Measurements from ENCODE around the gene PHKG2. TPM values are rescaled to one million over a fixed set of nuclear protein-coding genes. Genes with fewer than 3 reads are reported as not detected.
"Not testable (repeated sequence)": the region's sequence is repeated elsewhere in the genome, so short reads cannot be mapped to it uniquely, and the experiment has no call there.

The PHKG2 gene
- 41.5 and 42.4 TPM in 2 replicates for total RNA-seq (ENCODE audit: low replicate concordance)
- long read RNA-seq, full-length matches to known transcripts, result 45 of 67 reads
- long read RNA-seq, partial matches to known transcripts, result 6 of 67 reads
- long read RNA-seq, other reads (novel, unspliced or antisense), result 16 of 67 reads

GRCh38 chr16:30747799-30748633 is at the start of gene PHKG2:
PHKG2 (plus strand) TSS chr16:30748425; CDS start chr16:30748821, 396 bp downstream.
- TF ChIP-seq, protein P1, sequence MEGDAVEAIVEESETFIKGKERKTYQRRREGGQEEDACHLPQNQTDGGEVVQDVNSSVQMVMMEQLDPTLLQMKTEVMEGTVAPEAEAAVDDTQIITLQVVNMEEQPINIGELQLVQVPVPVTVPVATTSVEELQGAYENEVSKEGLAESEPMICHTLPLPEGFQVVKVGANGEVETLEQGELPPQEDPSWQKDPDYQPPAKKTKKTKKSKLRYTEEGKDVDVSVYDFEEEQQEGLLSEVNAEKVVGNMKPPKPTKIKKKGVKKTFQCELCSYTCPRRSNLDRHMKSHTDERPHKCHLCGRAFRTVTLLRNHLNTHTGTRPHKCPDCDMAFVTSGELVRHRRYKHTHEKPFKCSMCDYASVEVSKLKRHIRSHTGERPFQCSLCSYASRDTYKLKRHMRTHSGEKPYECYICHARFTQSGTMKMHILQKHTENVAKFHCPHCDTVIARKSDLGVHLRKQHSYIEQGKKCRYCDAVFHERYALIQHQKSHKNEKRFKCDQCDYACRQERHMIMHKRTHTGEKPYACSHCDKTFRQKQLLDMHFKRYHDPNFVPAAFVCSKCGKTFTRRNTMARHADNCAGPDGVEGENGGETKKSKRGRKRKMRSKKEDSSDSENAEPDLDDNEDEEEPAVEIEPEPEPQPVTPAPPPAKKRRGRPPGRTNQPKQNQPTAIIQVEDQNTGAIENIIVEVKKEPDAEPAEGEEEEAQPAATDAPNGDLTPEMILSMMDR (conservative IDR thresholded peaks at IDR 0.05), result no peak
- Mint-ChIP-seq H3K27me3 (no peaks in the 10 kb centered on the region), H3K27ac (peak within 1 kb of the TSS; percentile 89), H3K36me3 (peaks cover 14% of the 10 kb centered on the region), H3K9me3 (no peaks in the 10 kb centered on the region), H3K4me1 (ENCODE audit: unreplicated experiment) (no peaks in the 10 kb centered on the region), H3K4me3 (peak within 1 kb of the TSS; percentile 94)
- peak; percentile 98 for DNase-seq (ENCODE audit: extremely low spot score, unreplicated experiment)

DNA sequence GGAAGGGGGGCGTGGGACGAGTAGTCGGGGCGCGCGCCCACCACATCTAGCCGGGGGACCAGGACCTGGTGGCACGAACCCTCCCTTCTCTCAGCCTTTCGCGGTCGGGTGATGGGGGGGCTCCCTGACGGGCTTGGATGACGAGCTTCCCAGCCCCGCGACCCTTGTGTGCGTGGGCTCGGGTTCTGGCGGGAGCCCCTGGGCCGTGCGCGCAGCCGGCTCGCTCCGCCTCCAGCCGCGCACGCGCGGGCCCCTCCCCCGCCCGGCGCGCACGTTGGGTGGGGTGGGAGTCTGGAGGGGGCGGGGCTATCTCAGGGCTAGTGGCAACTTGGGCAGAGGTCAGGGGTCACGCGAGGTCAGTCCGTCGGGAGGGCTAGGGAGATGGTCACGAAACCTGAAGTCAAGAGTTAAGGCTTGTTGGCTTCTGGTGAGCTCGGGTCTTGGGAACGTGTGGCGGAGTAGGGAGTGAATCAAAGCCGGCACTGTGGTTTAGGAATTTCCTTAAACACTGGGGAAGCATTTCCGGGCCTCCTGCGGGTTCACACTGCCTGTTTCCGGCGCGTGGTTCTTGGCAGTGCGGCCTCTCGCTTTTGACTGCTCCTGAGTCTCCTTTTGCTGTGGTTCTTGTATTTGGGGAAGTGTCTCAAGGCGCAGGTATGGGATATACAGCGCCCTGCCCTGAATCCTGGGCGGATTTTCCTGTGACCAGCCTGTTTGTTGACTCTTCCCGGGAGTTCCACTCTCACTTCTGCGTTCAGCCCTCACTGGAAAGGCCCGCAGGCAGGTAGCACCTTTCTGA is 49.2 kb upstream of the PHKG2 start, which contains the start of gene SRCAP:
SRCAP (plus strand) TSS at position 356 of the 799 bp plus-strand sequence. CDS start 1,654 bp downstream, outside the sequence.
- peak; percentile 89 for DNase-seq (ENCODE audit: extremely low spot score, unreplicated experiment)
- H3K27ac Mint-ChIP-seq, result peak within 1 kb of the TSS; percentile 100
- TF ChIP-seq, protein P1 (conservative IDR thresholded peaks at IDR 0.05), result no peak
- peak within 1 kb of the TSS; percentile 100 for H3K4me3 Mint-ChIP-seq
- peaks cover 11% of the 10 kb centered on the region for H3K36me3 Mint-ChIP-seq
- peaks cover 7% of the 10 kb centered on the region for H3K4me1 Mint-ChIP-seq (ENCODE audit: unreplicated experiment)
- no peaks in the 10 kb centered on the region for H3K9me3 Mint-ChIP-seq
- no peaks in the 10 kb centered on the region for H3K27me3 Mint-ChIP-seq

DNA sequence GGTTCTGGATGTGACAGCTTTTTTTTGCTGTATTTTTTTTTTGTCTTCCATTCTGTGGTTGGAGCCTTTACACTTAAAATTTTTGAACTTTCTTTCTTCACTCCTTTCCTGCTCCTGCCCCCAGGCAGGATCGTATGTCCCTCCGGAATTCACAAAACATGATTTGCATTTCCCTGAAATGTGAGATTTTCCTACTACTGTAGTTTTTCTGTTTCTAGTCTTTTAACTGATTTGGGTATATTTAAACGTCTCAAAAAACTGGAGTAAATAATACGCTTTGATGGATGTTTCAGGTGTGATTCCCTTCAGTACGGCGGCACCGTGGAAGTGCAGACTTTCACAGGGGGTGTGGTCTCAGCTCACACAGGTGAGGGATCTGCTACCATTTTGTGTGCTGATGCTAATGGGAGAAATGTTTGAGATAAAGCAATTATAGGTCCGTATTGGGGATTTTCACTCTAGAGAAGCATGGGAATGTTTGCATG is 48.6 kb upstream of the PHKG2 start:
- H3K27me3 Mint-ChIP-seq, result no peaks in the 10 kb centered on the region
- peaks cover 7% of the 10 kb centered on the region for H3K4me1 Mint-ChIP-seq (ENCODE audit: unreplicated experiment)
- peak overlapping the region; percentile 100 for H3K4me3 Mint-ChIP-seq
- no peak for DNase-seq (ENCODE audit: extremely low spot score, unreplicated experiment)
- peaks cover 13% of the 10 kb centered on the region for H3K36me3 Mint-ChIP-seq
- TF ChIP-seq, protein P1 (conservative IDR thresholded peaks at IDR 0.05), result no peak
- peak overlapping the region; percentile 100 for H3K27ac Mint-ChIP-seq
- H3K9me3 Mint-ChIP-seq, result no peaks in the 10 kb centered on the region

DNA sequence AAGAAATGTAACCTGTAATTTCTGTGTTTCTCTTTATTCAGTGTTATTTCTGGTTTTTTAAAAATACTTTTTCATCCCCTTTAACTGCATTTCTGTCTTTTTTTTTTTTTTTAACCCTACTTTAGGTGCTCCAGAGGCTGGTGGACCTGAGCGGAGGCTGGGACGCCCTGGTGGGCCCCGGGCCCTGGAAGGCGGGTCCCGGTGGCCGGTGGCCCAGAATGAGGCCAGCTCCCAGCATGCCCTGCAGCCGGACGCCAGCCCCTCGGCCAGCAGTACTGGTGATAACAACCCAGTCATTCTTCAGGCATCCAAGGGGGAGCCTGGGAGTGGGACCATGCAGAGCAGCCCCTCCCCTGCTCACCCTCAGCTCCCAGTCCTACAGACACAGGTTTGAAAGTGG is 47.7 kb upstream of the PHKG2 start:
- no peak for DNase-seq (ENCODE audit: extremely low spot score, unreplicated experiment)
- Mint-ChIP-seq H3K27me3 (no peaks in the 10 kb centered on the region), H3K36me3 (peaks cover 13% of the 10 kb centered on the region), H3K9me3 (no peaks in the 10 kb centered on the region), H3K27ac (peak overlapping the region; percentile 100), H3K4me1 (ENCODE audit: unreplicated experiment) (peaks cover 7% of the 10 kb centered on the region), H3K4me3 (peak overlapping the region; percentile 100)
- TF ChIP-seq, protein P1 (conservative IDR thresholded peaks at IDR 0.05), result no peak

DNA sequence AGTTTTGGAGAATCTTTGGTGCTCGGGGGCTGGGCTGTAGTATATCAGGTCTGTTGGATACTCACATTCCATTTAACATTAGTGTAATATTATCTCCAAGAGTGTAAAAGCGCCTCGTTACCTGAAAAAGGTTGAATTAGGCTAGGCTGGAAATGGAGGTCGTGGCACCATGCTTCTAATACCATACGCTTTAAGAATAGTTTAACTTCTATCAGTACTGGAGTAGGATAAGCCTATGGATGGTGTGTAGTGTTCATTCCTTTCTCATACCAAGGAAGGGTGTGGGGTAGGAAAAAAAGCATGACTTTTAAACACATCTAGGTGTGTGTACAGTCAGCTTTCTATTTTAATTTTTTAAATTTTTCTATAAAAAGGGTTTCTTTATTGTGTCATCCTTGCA is 47.3 kb upstream of the PHKG2 start:
- peak overlapping the region; percentile 82 for H3K4me3 Mint-ChIP-seq
- H3K4me1 Mint-ChIP-seq (ENCODE audit: unreplicated experiment), result peaks cover 7% of the 10 kb centered on the region
- TF ChIP-seq, protein P1 (conservative IDR thresholded peaks at IDR 0.05), result no peak
- no peaks in the 10 kb centered on the region for H3K9me3 Mint-ChIP-seq
- peak overlapping the region; percentile 95 for H3K27ac Mint-ChIP-seq
- H3K36me3 Mint-ChIP-seq, result peaks cover 13% of the 10 kb centered on the region
- no peak for DNase-seq (ENCODE audit: extremely low spot score, unreplicated experiment)
- no peaks in the 10 kb centered on the region for H3K27me3 Mint-ChIP-seq

GRCh38 chr16:30703071-30703470 is 45.2 kb upstream of the PHKG2 start:
- not testable (repeated sequence) for H3K27ac Mint-ChIP-seq; H3K4me3 Mint-ChIP-seq; DNase-seq (ENCODE audit: extremely low spot score, unreplicated experiment); H3K4me1 Mint-ChIP-seq (ENCODE audit: unreplicated experiment); H3K9me3 Mint-ChIP-seq; H3K27me3 Mint-ChIP-seq
- H3K36me3 Mint-ChIP-seq, result peaks cover 23% of the 10 kb centered on the region

Data from type B pancreatic cell (in vitro differentiated cells).